HG02571 (cell line): Measurements from ENCODE around the gene SNX17.
"Not testable (repeated sequence)": the region's sequence is repeated elsewhere in the genome, so short reads cannot be mapped to it uniquely, and the experiment has no call there.

ENCODE experiments used
- ATAC-seq: cut with Tn5 transposase; IDR thresholded peaks from one replicate; pipeline ENCODE4 v1.9.1; 2021; ENCODE audit warnings: mild to moderate bottlenecking, moderate library complexity; ENCODE audit not compliant: unreplicated experiment

SNX17 gene

DNA sequence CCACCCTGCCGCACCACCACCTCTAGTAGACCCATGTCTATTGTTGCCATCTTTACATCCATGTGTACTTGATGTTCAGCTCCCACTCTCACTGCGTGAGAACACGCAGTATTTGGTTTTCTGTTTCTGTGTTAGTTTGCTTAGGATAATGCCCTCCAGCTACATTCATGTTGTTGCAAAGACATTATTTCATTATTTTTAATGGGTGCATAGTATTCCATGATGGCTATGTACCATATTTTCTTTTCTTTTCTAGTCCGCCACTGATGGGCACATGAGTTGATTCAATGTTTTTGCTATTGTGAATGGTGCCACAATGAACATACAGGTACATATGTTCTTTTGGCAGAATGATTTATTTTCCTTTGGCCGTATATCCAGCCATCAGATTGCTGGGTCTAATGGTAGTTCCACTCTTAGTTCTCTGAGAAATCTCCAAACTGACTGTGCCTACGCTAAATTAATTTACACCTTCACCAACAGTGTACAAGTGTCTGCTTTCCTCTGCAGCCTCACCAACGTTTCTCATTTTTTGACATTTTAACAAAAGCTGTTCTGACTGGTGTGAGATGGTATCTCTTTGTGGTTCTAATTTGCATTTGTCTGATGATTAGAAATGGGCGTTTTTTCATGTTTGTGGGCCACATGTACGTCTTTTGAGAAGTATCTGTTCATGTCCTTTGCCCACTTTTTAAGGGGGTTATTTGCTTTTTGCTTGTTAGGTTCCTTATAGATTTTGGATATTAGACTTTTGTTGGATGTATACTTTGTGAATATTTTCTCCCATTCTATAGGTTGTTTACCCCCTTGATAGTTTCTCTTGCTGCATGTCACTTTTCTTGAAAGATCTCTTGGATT is 20.6 kb downstream of the SNX17 start:
- ATAC-seq, result no peak

DNA sequence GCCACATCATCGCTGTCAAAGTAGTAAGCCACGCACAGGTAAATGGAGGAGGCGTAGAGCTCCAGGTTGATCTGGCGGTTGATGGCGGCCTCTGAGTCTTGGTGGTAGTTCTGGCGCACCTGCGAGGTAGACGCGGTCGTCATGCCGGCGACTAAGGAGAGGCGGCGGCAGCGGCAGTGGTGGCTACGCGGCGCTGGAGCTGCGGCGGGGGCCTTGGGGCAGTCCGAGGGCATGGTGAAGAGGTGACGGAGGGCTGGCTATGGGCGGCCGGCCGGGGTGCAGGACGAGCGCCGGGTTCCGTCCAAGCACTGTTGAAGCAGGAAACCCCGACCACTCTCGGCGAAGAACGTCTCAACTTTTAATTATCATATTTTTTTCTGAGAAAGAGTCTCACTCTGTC is 22.8 kb downstream of the SNX17 start:
- ATAC-seq, result no peak

DNA sequence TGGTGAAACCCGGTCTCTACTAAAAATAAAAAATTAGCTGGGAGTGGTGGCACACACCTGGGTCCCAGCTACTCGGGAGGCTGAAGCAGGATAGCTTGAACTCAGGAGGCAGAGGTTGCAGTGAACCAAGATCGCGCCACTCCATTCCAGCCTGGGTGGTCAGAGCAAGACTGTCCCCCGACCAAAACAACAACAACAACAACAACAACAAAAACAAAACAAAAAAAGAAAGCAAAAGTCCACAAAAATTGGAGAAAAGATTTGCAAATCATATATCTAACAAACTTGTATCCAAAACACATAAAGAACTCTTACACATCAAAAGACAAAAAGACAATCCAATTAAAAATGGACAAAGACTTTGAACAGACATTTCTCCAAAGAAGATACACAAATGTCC is 28.5 kb downstream of the SNX17 start:
- ATAC-seq, result no peak

DNA sequence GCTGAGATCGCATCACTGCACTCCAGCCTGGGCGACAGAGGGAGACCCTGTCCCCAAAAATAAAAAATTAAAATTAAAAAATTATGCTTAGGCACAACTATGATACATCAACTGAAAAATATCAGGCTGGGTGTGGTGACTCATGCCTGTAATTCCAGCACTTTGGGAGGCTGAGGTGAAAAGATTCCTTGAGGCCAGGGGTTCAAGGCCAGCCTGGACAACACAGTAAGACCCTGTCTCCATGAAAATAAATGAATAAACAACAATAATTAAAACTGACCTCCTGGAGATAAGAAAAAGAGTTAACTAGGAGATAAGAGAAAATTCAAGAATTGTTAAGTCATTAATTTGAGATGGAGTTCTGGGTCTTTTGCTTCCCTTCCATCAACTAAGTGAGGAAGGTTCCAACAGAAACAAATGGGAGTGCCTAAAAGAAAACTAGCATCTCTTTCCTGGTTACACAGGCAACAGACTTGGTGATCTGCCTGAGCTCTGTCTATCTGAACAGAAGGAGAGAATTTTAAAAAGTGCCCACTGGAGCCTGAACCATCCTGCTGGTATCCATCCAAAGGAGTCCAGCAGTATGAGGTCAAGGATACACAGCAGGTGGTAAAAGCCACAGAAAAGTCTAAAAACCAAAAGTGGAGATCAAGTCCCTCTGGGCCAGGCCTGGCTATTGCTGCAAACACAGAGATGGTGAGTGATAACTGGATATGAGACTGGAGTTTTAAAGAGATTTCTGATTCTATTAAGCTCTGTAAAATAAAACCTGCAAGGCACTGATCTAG is 30.1 kb downstream of the SNX17 start:
- ATAC-seq, result no peak

DNA sequence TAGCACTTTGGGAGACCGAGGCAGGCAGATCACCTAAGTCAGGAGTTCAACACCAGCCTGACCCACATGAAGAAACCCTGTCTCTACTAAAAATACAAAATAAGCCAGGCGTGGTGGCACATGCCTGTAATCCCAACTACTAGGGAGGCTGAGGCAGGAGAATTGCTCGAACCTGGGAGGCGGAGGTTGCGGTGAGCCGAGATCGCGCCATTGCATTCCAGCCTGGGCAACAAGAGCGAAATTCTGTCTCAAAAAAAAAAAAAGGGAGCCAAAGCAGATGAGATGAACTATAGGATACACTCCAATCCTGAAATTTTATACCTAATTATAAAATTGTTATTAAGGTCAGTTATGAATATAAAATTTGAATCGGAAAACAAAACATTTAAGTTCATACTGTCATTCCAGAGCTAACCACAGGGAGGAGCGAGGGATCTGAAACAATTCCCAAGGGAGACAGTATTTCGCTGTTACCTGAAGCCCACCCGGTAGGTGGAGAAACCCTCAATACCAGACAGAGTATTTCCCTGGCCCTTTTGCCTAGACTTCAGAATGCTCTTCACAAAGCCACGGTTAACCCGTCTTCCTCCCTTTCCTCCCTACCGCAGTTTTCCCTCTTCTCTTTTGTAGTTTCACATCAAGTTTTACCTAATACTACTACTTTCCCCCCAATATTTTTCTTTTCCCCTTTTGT is 37.5 kb downstream of the SNX17 start:
- no peak for ATAC-seq

DNA sequence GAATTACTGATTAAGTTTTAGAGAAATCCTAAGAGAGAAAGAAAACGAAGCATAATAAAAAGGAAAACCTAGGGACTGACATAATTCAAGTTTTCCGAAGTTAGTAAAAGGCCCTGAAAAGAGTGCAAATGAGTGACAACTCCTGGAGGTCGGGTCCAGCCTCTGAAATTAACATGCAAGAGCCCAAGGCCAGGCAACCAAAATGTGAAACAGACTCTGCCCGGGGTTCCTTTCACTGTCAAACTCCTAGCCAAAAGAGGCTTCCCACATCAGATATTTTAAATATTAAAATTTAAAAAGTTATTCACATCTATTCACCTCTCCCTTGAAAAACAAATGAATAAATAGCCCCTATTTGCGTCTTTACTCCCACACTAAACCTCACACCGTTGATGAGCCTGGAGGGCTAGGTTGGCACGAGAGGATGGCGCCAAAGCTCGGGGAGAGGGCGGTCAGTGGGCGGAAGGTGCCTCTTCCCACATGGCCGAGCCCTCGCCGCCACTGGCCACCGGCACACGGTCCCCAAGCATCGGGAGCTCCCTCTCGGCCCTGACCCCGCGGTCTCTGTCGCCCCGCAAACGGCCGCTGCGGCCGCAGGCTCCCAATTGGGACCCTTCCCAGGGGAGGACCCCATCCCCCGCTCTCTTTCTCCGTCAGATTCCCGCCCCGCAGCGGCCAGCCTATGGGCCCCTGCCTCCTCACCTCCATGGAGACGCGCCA is 38.3 kb downstream of the SNX17 start:
- peak; percentile 31 for ATAC-seq

DNA sequence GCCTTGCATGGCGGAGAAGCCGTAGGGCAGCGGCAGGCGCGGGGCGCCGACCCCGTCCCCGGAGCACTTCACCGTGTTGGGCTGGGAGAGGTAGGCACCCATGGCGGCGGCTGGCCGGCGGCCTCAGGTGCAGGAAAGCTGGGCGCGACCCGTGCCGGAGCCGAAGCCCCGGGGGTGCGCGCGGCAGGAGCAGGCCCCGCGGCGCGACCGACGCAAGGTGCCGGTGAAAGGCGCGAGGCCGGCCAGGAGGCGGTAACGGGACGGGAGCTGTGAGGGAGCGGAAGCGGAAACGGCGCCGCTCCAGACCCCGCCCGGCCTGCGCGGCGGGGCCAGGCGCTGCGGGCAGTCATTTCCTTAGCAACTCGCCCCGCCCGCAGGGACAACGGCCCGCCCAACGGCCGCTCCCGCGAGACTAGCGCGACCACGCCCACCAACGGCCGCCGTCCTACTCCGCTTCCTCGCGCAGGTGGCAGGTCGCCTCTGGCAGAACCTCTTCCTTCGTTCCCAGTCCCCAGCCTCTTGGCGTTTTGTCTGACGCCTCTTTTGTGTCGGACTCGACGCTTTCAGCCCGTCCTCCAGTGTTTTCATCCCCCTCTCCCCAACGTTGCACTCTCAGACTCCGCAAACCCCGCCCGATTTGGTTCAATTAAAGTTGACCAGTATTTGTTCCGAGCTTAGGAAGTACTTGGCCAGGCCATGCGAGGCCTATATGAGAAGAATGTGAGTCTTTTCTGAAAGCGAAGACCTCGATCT is 39.1 kb downstream of the SNX17 start, which contains the start of gene PPM1G:
TSS of gene PPM1G (minus strand) at position 271 of the 753 bp plus-strand sequence. CDS start at position 102, 169 bp downstream.
- peak; percentile 91 for ATAC-seq

DNA sequence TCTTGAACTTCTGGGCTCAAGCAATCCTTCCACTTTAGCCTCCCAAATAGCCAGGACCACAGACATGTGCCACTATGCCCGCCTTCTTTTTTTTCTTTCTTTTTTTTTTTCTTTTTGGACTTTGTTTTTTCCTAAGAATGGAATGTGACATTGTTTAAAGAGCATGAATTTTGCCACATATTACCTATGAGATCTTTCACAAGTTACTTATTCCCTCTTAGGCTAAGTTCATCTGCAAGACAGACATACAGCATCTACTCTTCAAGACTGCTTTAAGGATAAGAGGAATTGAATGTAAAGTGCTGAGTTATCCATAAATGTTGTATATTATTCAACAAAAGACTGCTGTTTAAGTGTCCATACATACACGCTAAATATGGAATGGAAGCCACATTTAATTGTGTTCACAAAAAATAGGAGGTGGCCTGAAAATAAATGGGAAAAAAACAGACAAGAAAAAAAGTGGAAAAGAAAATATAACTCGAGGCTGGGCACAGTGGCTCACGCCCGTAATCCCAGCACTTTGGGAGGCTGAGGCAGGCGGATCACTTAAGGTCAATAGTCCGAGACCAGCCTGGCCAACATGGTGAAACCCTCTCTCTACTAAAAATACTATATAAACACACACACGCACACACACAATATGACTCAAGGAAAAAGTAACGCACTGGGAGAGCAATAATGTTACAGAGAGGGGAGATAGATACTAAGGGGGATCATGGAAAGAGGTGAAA is 42.2 kb downstream of the SNX17 start:
- no peak for ATAC-seq

DNA sequence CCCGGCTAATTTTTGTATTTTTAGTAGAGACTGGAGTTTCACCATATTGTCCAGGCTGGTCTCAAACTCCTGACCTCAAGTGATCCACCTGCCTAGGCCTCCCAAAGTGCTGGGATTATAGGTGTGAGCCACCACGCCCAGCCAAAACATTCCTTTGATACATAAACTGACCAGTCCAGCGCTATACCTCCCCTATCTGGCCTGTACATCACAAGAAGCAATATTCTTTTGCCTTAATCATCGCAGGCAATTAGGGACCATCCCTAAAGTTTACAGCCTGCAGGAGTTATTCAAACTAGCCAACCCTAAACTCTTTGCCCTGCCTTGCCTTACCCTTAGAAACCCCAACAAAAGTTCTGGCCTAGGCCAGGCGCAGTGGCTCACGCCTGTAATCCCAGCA is 45.7 kb downstream of the SNX17 start:
- no peak for ATAC-seq

DNA sequence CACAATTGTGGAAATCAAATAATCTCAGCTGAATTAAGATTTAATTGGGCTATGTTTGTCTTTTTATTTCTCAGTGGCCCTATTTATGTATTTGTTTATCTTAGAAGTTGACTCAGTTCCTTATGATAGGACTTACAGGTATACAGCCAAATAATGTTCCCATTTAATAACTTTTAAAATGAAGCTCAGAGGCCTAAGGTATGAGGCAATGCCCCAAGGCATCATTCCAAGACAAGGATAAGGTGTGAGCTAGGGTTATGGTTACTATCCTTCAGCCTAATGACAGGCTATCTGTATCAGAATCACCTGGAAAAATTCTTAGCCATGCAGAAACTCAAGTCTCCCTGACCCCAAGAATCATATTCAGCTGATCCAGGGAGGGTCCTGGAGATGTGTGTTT is 50.6 kb downstream of the SNX17 start:
- ATAC-seq, result no peak

DNA sequence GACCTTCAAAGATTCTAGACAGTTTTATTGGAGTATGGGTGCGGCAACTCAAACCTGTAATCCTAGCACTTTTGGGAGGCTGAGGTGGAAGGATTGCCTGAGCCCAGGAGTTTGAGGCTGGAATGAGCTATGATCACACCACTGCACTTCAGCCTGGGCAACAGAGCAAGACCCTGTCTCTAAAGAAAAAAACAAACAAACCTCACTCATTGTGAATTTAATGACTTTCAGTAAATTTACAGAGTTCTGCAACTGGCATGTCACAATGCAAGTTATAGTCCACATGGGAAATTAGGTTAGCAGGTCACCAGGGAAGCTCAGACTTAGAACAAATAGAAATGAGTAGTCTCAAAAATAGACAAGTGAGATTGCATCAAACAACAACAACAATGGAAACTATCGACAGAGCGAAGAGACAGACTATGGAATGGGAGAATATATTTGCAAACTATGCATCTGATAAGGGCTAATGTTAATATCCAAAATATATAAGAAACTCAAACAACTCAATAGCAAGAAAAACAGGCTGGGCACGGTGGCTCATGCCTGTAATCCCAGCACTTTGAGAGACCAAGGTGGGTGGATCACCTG is 51.3 kb downstream of the SNX17 start:
- no peak for ATAC-seq

DNA sequence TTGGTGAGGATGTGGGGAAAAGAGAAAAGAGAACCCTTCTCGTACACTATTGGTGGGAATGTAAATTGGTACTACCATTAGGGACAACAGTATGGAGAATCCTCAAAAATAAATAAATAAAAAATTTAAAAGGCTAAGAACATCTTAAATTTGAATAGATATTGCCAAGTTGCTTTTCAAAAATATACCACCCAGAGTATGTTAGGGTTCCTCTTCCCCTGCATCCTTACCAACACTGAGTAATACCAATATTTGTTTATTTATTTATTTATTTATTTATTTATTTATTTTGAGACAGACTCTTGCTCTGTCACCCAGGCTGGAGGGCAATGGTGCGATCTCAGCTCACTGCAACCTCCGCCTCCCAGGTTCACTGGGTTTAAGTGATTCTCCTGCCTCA is 52.5 kb downstream of the SNX17 start:
- ATAC-seq, result no peak

DNA sequence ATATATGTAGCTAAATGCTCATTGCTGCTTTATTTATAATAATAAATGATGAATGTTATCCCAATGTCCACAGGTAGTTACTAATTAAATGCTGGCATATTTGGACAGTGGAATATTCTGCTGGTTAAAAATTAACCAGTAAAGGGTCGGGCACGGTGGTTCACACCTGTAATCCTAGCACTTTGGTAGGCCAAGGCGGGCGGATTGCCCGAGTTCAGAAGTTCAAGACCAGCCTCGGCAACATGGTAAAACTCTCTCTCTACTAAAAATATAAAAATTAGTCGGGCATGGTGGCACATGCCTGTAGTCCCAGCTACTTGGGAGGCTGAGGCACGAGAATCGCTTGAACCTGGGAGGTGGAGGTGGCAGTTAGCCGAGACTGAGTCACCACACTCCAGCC is 54.6 kb downstream of the SNX17 start:
- not testable (repeated sequence) for ATAC-seq
